Fibroblast of lung (primary cell): ENCODE measurements around the gene SERINC5. TPM values are rescaled to one million over a fixed set of nuclear protein-coding genes. Genes with fewer than 3 reads are reported as not detected.

Experiments used
- DNase-seq, 2 donors: peaks; one replicate each; pipeline versions ENCODE4 v3.0.0 to v3.0.0-alpha.2; 2010; ENCODE audit warnings: low read depth in 2 of 2
- H2AFZ ChIP-seq: 2 replicates; pipeline ENCODE4 v1.5.1; 2012; ENCODE audit warnings: low read length, control low read depth, inconsistent platforms
- H3K27ac ChIP-seq: 2 replicates; pipeline ENCODE4 v1.5.1; 2011; ENCODE audit warnings: low read length, control low read depth; ENCODE audit not compliant: insufficient read depth
- H3K27me3 ChIP-seq: 2 replicates; pipeline ENCODE4 v1.5.1; 2011; ENCODE audit warnings: mild to moderate bottlenecking, low read length; ENCODE audit not compliant: control insufficient read depth, insufficient read depth
- H3K36me3 ChIP-seq: 2 replicates; pipeline ENCODE4 v1.5.1; 2011; ENCODE audit warnings: low read length; ENCODE audit not compliant: control insufficient read depth, insufficient read depth
- H3K4me1 ChIP-seq: 2 replicates; pipeline ENCODE4 v1.5.1; 2011; ENCODE audit warnings: low read length; ENCODE audit not compliant: control insufficient read depth, insufficient read depth; ENCODE audit errors: extremely low read depth
- H3K4me2 ChIP-seq: 2 replicates; pipeline ENCODE4 v1.5.1; 2011; ENCODE audit warnings: low read length, control low read depth; ENCODE audit not compliant: insufficient read depth; ENCODE audit errors: extremely low read depth
- H3K4me3 ChIP-seq, 4 experiments: fragments of 200-600 bp in 1 of 4; sonication (generic) in 1 of 4; replicated peaks in 1 of 4; 2 replicates each; pipeline ENCODE4 v1.5.1; 2011 to 2016; ENCODE audit warnings: low read length in 4 of 4, low read depth in 3 of 4, mild to moderate bottlenecking in 3 of 4, control low read depth in 2 of 4, inconsistent platforms in 1 of 4, mixed read lengths in 1 of 4; ENCODE audit not compliant: insufficient read depth in 1 of 4; ENCODE audit errors: control extremely low read depth in 1 of 4
- H3K79me2 ChIP-seq: 2 replicates; pipeline ENCODE4 v1.5.1; 2012; ENCODE audit warnings: mild to moderate bottlenecking, low read length, inconsistent platforms; ENCODE audit not compliant: control insufficient read depth, insufficient read depth
- H3K9ac ChIP-seq: 2 replicates; pipeline ENCODE4 v1.5.1; 2011; ENCODE audit warnings: mild to moderate bottlenecking, low read length, control low read depth; ENCODE audit not compliant: insufficient read depth
- H3K9me3 ChIP-seq: 2 replicates; pipeline ENCODE4 v1.5.1; 2012; ENCODE audit warnings: low read depth, low read length; ENCODE audit not compliant: control insufficient read depth, insufficient read depth
- H4K20me1 ChIP-seq: 2 replicates; pipeline ENCODE4 v1.5.1; 2011; ENCODE audit warnings: low read length; ENCODE audit not compliant: control insufficient read depth, insufficient read depth; ENCODE audit errors: extremely low read depth
- CTCF ChIP-seq, 2 donors: IDR thresholded peaks in 1 of 2; conservative IDR thresholded peaks in 1 of 2; 1 replicate in 1 of 2; 2 replicates in 1 of 2; pipeline ENCODE4 v1.5.1; 2011 to 2012; ENCODE audit warnings: low read length in 2 of 2, control low read depth in 1 of 2, inconsistent platforms in 1 of 2, low read depth in 1 of 2, mild to moderate bottlenecking in 1 of 2
- EZH2 ChIP-seq: IDR thresholded peaks from 2 replicates; pipeline ENCODE4 v1.5.1; 2012; ENCODE audit warnings: low read length, control low read depth, mild to moderate bottlenecking; ENCODE audit errors: missing control alignments
- polyA plus RNA-seq, 2 donors: library from polyadenylated mRNA; depleted of rRNA in 1 of 2; stranded (reverse) in 1 of 2; unstranded in 1 of 2; fragments of >200 nt; gene quantifications; 2 replicates each; pipeline ENCODE4 v1.2.1, GENCODE V29; 2011 to 2012; ENCODE audit warnings: missing spikeins in 1 of 2
- total RNA-seq: library from RNA; depleted of rRNA; stranded (reverse); fragments of >200 nt; gene quantifications from 2 replicates; pipeline ENCODE4 v1.2.1, GENCODE V29; 2014

SERINC5 gene
- total and polyA plus RNA-seq, 2 donors (not counting 1 experiment from before 2014, with no cell fraction given), result 9.5 to 10.9 TPM

DNA sequence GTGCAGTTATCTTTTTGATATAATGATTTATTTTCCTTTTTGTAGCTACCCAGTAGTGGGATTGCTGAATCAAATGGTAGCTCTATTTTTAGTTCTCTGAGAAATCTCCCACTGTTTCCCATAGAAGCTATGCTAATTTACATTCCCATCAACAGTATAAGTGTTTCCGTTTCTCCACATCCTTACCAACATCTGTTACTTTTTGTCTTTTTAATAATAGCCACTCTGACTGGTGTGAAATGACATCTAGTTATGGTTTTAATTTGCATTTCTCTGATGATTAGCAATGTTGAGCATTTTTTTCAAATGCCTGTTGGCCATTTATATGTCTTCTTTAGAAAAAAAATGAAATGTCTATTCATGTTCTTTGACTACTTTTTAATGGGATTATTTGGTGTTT is 94.7 kb downstream of the SERINC5 start:
- no peak for DNase-seq
- Histone ChIP-seq H2AFZ (no peak overlapping the region), H3K9me3 (no peaks in the 10 kb centered on the region), H3K4me1 (no peaks in the 10 kb centered on the region), H3K27me3 (no peaks in the 10 kb centered on the region), H3K4me3 (no peak overlapping the region), H3K79me2 (no peaks in the 10 kb centered on the region), H4K20me1 (no peaks in the 10 kb centered on the region), H3K27ac (no peak overlapping the region), H3K36me3 (no peaks in the 10 kb centered on the region), H3K4me2 (no peak overlapping the region), H3K9ac (no peak overlapping the region)
- TF ChIP-seq CTCF (conservative IDR thresholded peaks at IDR 0.05 in 1 of 2, IDR thresholded peaks at IDR 0.05 in 1 of 2; ENCODE audit: low read depth in 1 of 2, low read length in 2 of 2) (no peak), EZH2 (no peak)

GRCh38 chr5:80160242-80160641 is 95.6 kb downstream of the SERINC5 start:
- no peaks in the 10 kb centered on the region for H3K79me2 ChIP-seq
- no peak overlapping the region for H2AFZ ChIP-seq
- no peaks in the 10 kb centered on the region for H3K9me3 ChIP-seq
- H3K4me1 ChIP-seq, result no peaks in the 10 kb centered on the region
- H3K4me3 ChIP-seq, result no peak overlapping the region
- H3K27ac ChIP-seq, result no peak overlapping the region
- H4K20me1 ChIP-seq, result no peaks in the 10 kb centered on the region
- TF ChIP-seq EZH2, result no peak
- TF ChIP-seq CTCF (conservative IDR thresholded peaks at IDR 0.05 in 1 of 2, IDR thresholded peaks at IDR 0.05 in 1 of 2; ENCODE audit: low read depth in 1 of 2, low read length in 2 of 2), result no peak
- DNase-seq, result no peak
- H3K4me2 ChIP-seq, result no peak overlapping the region
- no peaks in the 10 kb centered on the region for H3K27me3 ChIP-seq
- H3K9ac ChIP-seq, result no peak overlapping the region
- H3K36me3 ChIP-seq, result no peaks in the 10 kb centered on the region

- DNase-seq, result no peak
- Histone ChIP-seq H3K36me3 (no peaks in the 10 kb centered on the region), H3K27me3 (no peaks in the 10 kb centered on the region), H3K4me3 (no peak overlapping the region), H3K4me2 (no peak overlapping the region), H2AFZ (no peak overlapping the region), H4K20me1 (no peaks in the 10 kb centered on the region), H3K79me2 (no peaks in the 10 kb centered on the region), H3K9me3 (no peaks in the 10 kb centered on the region), H3K27ac (no peak overlapping the region), H3K4me1 (no peaks in the 10 kb centered on the region), H3K9ac (no peak overlapping the region)
- TF ChIP-seq EZH2 (no peak), CTCF (conservative IDR thresholded peaks at IDR 0.05 in 1 of 2, IDR thresholded peaks at IDR 0.05 in 1 of 2; ENCODE audit: low read depth in 1 of 2, low read length in 2 of 2) (no peak)
Measured at GRCh38 chr5:80159133-80159815, 96.6 kb downstream of the SERINC5 start.
